OCI-LY7 (cell line): ENCODE results near the gene ERGIC1. TPM values are rescaled to one million over a fixed set of nuclear protein-coding genes. Genes with fewer than 3 reads are reported as not detected.

Experiments used
- BruUV-seq: library from RNA; stranded (reverse); fragments of 400-500 nt; replicated peaks from 2 replicates; lab custom pipeline; 2021; lab: Mats Ljungman, UMichigan
- CTCF ChIA-PET: fragments of 300-600 bp; sonication (Branson Sonifier 250); formaldehyde crosslinking; loops from one replicate; lab custom pipeline; 2022; ENCODE audit warnings: antibody characterized with exemption; ENCODE audit not compliant: unreplicated experiment; lab: Charles Lee
- POLR2A ChIA-PET: fragments of 300-600 bp; sonication (Branson Sonifier 250); formaldehyde crosslinking; loops from one replicate; lab custom pipeline; 2022; ENCODE audit warnings: antibody characterized with exemption; lab: Charles Lee
- DNase-seq: peaks from one replicate; pipeline ENCODE4 v3.0.0-alpha.2; 2015; ENCODE audit warnings: low spot score
- H2AFZ ChIP-seq: fragments of 200-600 bp; sonication (generic), shearing (Covaris generic); 2 replicates; pipeline ENCODE4 v1.6.1; 2014; ENCODE audit warnings: mild to moderate bottlenecking, antibody characterized with exemption, low read length, moderate library complexity
- H3K27ac ChIP-seq: fragments of 200-600 bp; sonication (generic); 2 replicates; pipeline ENCODE4 v1.5.1; 2014; ENCODE audit warnings: mixed run types, low read depth, mild to moderate bottlenecking, moderate library complexity, low read length, inconsistent platforms; ENCODE audit not compliant: poor library complexity, severe bottlenecking
- H3K36me3 ChIP-seq: fragments of 200-600 bp; sonication (generic); 2 replicates; pipeline ENCODE4 v1.6.1; 2014; ENCODE audit warnings: mild to moderate bottlenecking, antibody characterized with exemption, low read length, moderate library complexity, mixed read lengths; ENCODE audit not compliant: insufficient read depth
- H3K4me1 ChIP-seq: fragments of 200-600 bp; sonication (generic); 2 replicates; pipeline ENCODE4 v1.5.1; 2014; ENCODE audit warnings: mild to moderate bottlenecking, low read length; ENCODE audit not compliant: insufficient read depth, poor library complexity, severe bottlenecking
- H3K4me2 ChIP-seq: fragments of 200-600 bp; sonication (generic); 2 replicates; pipeline ENCODE4 v1.6.1; 2014; ENCODE audit warnings: mild to moderate bottlenecking, low read length
- H3K4me3 ChIP-seq: fragments of 200-600 bp; sonication (generic); 2 replicates; pipeline ENCODE4 v1.5.1; 2014; ENCODE audit warnings: mild to moderate bottlenecking, low read depth, low read length; ENCODE audit not compliant: poor library complexity, severe bottlenecking
- H3K79me2 ChIP-seq: fragments of 200-600 bp; sonication (generic); 2 replicates; pipeline ENCODE4 v1.6.1; 2016; ENCODE audit warnings: low read depth, mild to moderate bottlenecking, low read length, moderate library complexity, mixed read lengths; ENCODE audit not compliant: insufficient read depth
- H3K9me2 ChIP-seq: fragments of 200-600 bp; sonication (generic); 2 replicates; pipeline ENCODE4 v1.6.1; 2016; ENCODE audit warnings: mild to moderate bottlenecking, low read length, mixed read lengths; ENCODE audit not compliant: insufficient read depth
- H3K9me3 ChIP-seq: fragments of 200-600 bp; sonication (generic); 2 replicates; pipeline ENCODE4 v1.6.1; 2014; ENCODE audit warnings: mild to moderate bottlenecking, mixed run types, low read length, mixed read lengths
- H4K20me1 ChIP-seq: fragments of 200-600 bp; sonication (generic); 2 replicates; pipeline ENCODE4 v1.6.1; 2014; ENCODE audit warnings: mild to moderate bottlenecking, antibody characterized with exemption, low read length, moderate library complexity, mixed read lengths; ENCODE audit not compliant: insufficient read depth
- EZH2phosphoT487 ChIP-seq: fragments of 200-600 bp; sonication (generic); IDR thresholded peaks from 2 replicates; pipeline ENCODE4 v1.6.1; 2018; ENCODE audit warnings: low read depth, borderline replicate concordance, mild to moderate bottlenecking, mixed run types, antibody characterized with exemption, low read length, moderate library complexity, mixed read lengths
- intact Hi-C: fragments of 100-400 bp; cut with micrococcal nuclease; formaldehyde crosslinking; loops from one replicate; pipeline ENCODE4 v1.10.0; 2022; ENCODE audit not compliant: unreplicated experiment
- total RNA-seq, 2 experiments: library from RNA; depleted of rRNA in 1 of 2; stranded (reverse); fragments of >200 nt in 1 of 2; shearing (Covaris generic) in 1 of 2; gene quantifications; 2 replicates each; pipeline ENCODE4 v1.2.3, GENCODE V29; 2014 to 2022
- TF ChIP-seq, protein P1 (sequence below): fragments of 200-600 bp; sonication (generic); conservative IDR thresholded peaks from 2 replicates; pipeline ENCODE4 v1.5.1; 2014; ENCODE audit warnings: mild to moderate bottlenecking, antibody characterized with exemption, low read length, moderate library complexity, mixed read lengths

Gene ERGIC1
- total RNA-seq, 2 experiments from 2014 or later = 125 to 178 TPM

DNA sequence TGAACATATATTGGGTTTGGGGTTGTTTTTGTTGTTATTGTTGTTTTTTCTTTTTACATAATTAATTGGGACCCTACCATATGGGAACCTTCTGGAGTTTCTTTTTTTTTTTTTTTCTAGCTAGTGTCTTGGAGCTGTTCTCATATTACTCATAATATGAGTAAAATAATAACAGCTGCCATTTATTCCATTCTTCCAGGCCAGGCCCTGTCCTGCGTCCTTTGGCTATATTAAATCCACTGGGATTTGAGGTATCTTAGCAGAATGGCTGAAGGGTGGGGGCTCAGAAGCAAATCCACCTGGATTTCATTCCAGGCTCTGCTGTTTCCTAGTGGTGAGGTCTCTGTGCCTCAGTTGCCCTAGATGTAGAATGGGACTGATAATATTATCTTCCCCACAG is 77.9 kb downstream of the ERGIC1 start:
- H3K36me3 ChIP-seq = peaks cover 64% of the 10 kb centered on the region
- H4K20me1 ChIP-seq = no peaks in the 10 kb centered on the region
- no TSS peak for BruUV-seq
- no peak overlapping the region for H3K4me2 ChIP-seq
- H3K9me2 ChIP-seq = no peaks in the 10 kb centered on the region
- DNase-seq = no peak
- POLR2A ChIA-PET = interaction anchor here (0.5 kb wide), 1 partner anchor 58 kb away, joined by 3 read pairs; no protein-coding TSS in a partner anchor
- no peaks in the 10 kb centered on the region for H3K9me3 ChIP-seq
- H2AFZ ChIP-seq = no peak overlapping the region
- H3K27ac ChIP-seq = no peak overlapping the region
- H3K4me3 ChIP-seq = no peak overlapping the region
- intact Hi-C loops = loop anchor here (1.0 to 2.0 kb wide), 4 partner anchors 73 to 199 kb away; partner anchors contain the start of gene DUSP1
- no peaks in the 10 kb centered on the region for H3K79me2 ChIP-seq
- H3K4me1 ChIP-seq = peaks cover 9% of the 10 kb centered on the region
- no peak for TF ChIP-seq EZH2phosphoT487
- TF ChIP-seq, protein P1, sequence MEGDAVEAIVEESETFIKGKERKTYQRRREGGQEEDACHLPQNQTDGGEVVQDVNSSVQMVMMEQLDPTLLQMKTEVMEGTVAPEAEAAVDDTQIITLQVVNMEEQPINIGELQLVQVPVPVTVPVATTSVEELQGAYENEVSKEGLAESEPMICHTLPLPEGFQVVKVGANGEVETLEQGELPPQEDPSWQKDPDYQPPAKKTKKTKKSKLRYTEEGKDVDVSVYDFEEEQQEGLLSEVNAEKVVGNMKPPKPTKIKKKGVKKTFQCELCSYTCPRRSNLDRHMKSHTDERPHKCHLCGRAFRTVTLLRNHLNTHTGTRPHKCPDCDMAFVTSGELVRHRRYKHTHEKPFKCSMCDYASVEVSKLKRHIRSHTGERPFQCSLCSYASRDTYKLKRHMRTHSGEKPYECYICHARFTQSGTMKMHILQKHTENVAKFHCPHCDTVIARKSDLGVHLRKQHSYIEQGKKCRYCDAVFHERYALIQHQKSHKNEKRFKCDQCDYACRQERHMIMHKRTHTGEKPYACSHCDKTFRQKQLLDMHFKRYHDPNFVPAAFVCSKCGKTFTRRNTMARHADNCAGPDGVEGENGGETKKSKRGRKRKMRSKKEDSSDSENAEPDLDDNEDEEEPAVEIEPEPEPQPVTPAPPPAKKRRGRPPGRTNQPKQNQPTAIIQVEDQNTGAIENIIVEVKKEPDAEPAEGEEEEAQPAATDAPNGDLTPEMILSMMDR = no peak
- CTCF ChIA-PET = no interaction called here

DNA sequence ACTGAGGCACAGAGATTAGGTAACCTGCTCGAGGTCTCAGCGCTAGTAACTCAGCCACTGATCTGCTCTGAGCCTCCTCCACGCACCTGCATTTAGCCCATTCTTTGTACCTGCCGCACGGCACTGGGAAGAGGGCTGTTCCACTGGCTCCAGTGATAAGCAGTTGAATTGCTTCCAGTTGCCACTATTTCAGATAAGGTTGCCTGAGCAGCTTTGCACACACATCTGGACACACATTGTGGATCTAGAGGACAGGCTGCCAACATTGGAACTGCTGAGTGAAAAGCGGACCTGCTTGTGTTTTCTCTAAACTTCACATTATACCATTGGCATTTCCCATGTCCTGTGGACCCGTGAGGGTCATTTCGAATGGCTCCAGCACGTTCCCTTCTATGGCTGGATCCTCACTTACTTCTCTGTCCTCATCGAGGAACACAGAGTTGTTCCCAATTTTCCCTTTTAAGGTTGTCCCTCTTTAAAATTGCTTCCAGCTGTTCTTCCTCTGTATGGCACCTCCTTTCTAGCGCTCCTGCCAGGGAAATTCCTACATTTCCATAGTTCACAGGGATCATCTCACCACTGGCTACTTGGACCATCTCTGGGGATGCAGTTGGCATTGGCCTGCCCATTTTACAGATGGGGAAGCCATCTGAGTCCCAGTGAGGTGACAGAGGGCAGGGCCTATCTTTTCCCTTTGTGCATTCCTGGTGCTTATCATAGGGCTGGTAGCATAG is 79.2 kb downstream of the ERGIC1 start:
- POLR2A ChIA-PET = no interaction called here
- H3K4me3 ChIP-seq = no peak overlapping the region
- no peaks in the 10 kb centered on the region for H3K79me2 ChIP-seq
- DNase-seq = no peak
- BruUV-seq = no TSS peak
- no peak for TF ChIP-seq EZH2phosphoT487
- TF ChIP-seq, protein P1 = no peak
- no peaks in the 10 kb centered on the region for H3K9me3 ChIP-seq
- CTCF ChIA-PET = no interaction called here
- intact Hi-C loops = no loop called here
- peaks cover 75% of the 10 kb centered on the region for H3K36me3 ChIP-seq
- peaks cover 9% of the 10 kb centered on the region for H3K4me1 ChIP-seq
- no peak overlapping the region for H3K27ac ChIP-seq
- H4K20me1 ChIP-seq = no peaks in the 10 kb centered on the region
- H3K9me2 ChIP-seq = no peaks in the 10 kb centered on the region
- no peak overlapping the region for H3K4me2 ChIP-seq
- H2AFZ ChIP-seq = no peak overlapping the region

DNA sequence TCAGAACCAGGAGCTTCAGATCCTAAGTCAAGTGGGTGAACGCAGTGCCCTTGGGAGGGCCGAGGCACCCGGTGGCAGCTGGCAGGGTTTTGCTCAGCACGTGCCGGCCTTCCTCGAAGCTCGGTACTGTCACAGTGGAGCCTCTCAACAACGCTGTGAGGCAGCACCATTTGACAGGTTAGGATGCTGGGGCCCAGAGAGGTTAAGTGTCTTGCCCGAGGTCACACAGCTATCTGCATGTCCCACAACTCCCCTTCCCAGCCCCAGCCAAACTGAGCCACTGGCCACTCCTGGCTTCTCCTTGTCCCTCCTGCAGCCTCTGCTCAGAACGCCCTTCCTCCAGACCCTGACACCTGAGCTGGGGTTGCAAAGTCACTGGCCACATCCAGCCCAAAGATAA is 81.5 kb downstream of the ERGIC1 start:
- no peak for TF ChIP-seq EZH2phosphoT487
- TF ChIP-seq, protein P1 = no peak
- no peaks in the 10 kb centered on the region for H3K79me2 ChIP-seq
- DNase-seq = no peak
- ChIA-PET CTCF (interaction anchor here (0.5 kb wide), 1 partner anchor 750 kb away, joined by 4 read pairs; no protein-coding TSS in a partner anchor), POLR2A (no interaction called here)
- H3K9me3 ChIP-seq = no peaks in the 10 kb centered on the region
- intact Hi-C loops = no loop called here
- no peak overlapping the region for H3K27ac ChIP-seq
- H3K4me2 ChIP-seq = no peak overlapping the region
- H3K36me3 ChIP-seq = peaks cover 78% of the 10 kb centered on the region
- no peak overlapping the region for H3K4me3 ChIP-seq
- no peaks in the 10 kb centered on the region for H3K9me2 ChIP-seq
- H2AFZ ChIP-seq = no peak overlapping the region
- BruUV-seq = no TSS peak
- peaks cover 9% of the 10 kb centered on the region for H3K4me1 ChIP-seq
- no peaks in the 10 kb centered on the region for H4K20me1 ChIP-seq
